Smooth muscle cell of the brain vasculature (primary cell): Measurements from ENCODE around the gene KIF26B.

Source experiments
- DNase-seq: peaks from one replicate; pipeline ENCODE4 v3.0.0-alpha.2; 2012; ENCODE audit warnings: low read depth, low spot score

KIF26B gene

GRCh38 chr1:245418077-245418476, 263.3 kb downstream of the KIF26B start:
- no peak for DNase-seq

- DNase-seq, result no peak
Measured at GRCh38 chr1:245419461-245419978, 264.7 kb downstream of the KIF26B start.

GRCh38 chr1:245419989-245420388, 265.2 kb downstream of the KIF26B start:
- DNase-seq, result no peak

GRCh38 chr1:245420926-245421325, 266.1 kb downstream of the KIF26B start:
- no peak for DNase-seq

- no peak for DNase-seq
Measured at GRCh38 chr1:245428681-245429080, 273.9 kb downstream of the KIF26B start.

GRCh38 chr1:245431706-245432105, 276.9 kb downstream of the KIF26B start:
- no peak for DNase-seq

- DNase-seq, result no peak
Measured at GRCh38 chr1:245432228-245432875, 277.6 kb downstream of the KIF26B start.

GRCh38 chr1:245433561-245433960, 278.8 kb downstream of the KIF26B start:
- DNase-seq, result no peak

- DNase-seq, result no peak
Measured at GRCh38 chr1:245434280-245434679, 279.5 kb downstream of the KIF26B start.

- no peak for DNase-seq
Measured at GRCh38 chr1:245436407-245436806, 281.6 kb downstream of the KIF26B start.

GRCh38 chr1:245437369-245438062, 282.7 kb downstream of the KIF26B start:
- DNase-seq, result no peak

- no peak for DNase-seq
Measured at GRCh38 chr1:245440922-245441321, 286.1 kb downstream of the KIF26B start.

GRCh38 chr1:245441689-245442088, 286.9 kb downstream of the KIF26B start:
- DNase-seq, result no peak

- no peak for DNase-seq
Measured at GRCh38 chr1:245444147-245444828, 289.5 kb downstream of the KIF26B start.

- DNase-seq, result no peak
Measured at GRCh38 chr1:245444945-245445344, 290.2 kb downstream of the KIF26B start.

GRCh38 chr1:245448531-245448930, 293.7 kb downstream of the KIF26B start:
- DNase-seq, result no peak

GRCh38 chr1:245448975-245449431, 294.2 kb downstream of the KIF26B start:
- DNase-seq, result no peak

GRCh38 chr1:245453541-245453940, 298.8 kb downstream of the KIF26B start:
- DNase-seq, result no peak

- no peak for DNase-seq
Measured at GRCh38 chr1:245454051-245454450, 299.3 kb downstream of the KIF26B start.

- no peak for DNase-seq
Measured at GRCh38 chr1:245457562-245457961, 302.8 kb downstream of the KIF26B start.

- DNase-seq, result no peak
Measured at GRCh38 chr1:245458234-245458633, 303.4 kb downstream of the KIF26B start.

- no peak for DNase-seq
Measured at GRCh38 chr1:245458761-245459174, 304.0 kb downstream of the KIF26B start.
